WI38 (cell line): Measurements from ENCODE around the gene SKIDA1.

Experiments
- H3K4me3 ChIP-seq: 2 replicates; pipeline ENCODE4 v1.5.1; 2011; ENCODE audit warnings: low read depth, mild to moderate bottlenecking, control low read depth, low read length
- CTCF ChIP-seq: IDR thresholded peaks from 2 replicates; pipeline ENCODE4 v1.5.1; 2012; ENCODE audit warnings: low read depth, mild to moderate bottlenecking, control low read depth, low read length

SKIDA1 gene

GRCh38 chr10:21531164-21531563 lies 5.7 kb upstream of the SKIDA1 start:
- H3K4me3 ChIP-seq: no peak overlapping the region
- TF ChIP-seq CTCF: no peak

GRCh38 chr10:21530641-21531040 lies 5.2 kb upstream of the SKIDA1 start:
- H3K4me3 ChIP-seq: no peak overlapping the region
- no peak for TF ChIP-seq CTCF

DNA sequence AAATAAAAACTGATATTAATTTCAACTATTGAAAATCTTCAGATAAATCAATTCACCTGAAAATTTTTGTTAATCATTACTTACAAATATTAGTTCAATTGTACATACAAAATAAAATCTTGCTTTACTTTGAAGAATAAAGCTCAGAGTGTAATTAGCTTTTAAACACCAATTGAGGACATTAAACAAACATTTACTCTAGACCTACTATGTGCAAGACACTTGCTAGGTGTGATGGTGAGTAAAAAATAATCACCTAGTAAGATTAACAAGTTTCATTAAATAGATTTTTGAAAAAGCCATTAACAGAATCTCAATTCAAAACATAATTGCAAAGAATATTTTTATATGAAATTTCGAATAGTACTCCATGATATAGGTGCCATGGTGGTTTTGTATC lies 4.7 kb upstream of the SKIDA1 start:
- no peak for TF ChIP-seq CTCF
- H3K4me3 ChIP-seq: no peak overlapping the region

DNA sequence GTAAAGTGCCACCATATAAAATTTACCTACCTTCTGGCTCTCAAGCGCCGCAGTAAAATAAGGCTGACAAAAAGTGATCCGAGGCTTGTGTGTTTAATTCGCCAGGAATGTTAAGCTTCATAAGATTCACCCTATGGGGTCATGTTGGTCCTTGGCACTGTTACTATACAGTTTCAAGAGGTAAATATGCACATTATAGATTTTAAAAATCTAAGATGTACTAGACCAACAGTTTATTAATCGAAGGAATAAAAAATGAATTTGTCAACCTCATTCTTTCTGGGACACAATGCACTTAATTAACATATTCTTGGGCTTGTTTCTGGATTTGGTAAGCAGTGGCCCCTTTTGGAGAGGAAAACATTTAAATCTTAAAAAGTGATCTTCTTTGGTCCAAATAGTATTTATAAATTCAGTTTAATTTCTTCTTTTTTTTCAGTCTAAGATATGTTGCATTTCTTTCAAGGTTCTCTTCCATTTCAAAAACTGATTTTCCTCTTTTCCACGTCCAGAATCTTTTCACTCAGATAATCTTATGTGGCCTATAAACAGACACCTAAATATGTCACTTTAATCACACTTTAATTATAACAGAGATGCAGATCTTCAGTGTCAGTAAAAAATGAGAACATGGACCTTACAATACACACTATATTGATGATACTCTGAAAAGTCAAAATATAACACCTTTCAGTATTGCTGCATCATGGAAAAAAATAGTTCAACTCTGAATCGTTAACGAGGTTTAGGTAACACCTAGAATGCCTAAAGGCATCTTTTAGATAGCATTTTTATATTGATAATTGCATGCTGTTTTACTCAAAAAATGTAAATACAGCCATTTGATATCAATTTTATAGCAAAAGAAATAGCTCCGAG lies 3.8 kb upstream of the SKIDA1 start:
- no peak for TF ChIP-seq CTCF
- no peak overlapping the region for H3K4me3 ChIP-seq

DNA sequence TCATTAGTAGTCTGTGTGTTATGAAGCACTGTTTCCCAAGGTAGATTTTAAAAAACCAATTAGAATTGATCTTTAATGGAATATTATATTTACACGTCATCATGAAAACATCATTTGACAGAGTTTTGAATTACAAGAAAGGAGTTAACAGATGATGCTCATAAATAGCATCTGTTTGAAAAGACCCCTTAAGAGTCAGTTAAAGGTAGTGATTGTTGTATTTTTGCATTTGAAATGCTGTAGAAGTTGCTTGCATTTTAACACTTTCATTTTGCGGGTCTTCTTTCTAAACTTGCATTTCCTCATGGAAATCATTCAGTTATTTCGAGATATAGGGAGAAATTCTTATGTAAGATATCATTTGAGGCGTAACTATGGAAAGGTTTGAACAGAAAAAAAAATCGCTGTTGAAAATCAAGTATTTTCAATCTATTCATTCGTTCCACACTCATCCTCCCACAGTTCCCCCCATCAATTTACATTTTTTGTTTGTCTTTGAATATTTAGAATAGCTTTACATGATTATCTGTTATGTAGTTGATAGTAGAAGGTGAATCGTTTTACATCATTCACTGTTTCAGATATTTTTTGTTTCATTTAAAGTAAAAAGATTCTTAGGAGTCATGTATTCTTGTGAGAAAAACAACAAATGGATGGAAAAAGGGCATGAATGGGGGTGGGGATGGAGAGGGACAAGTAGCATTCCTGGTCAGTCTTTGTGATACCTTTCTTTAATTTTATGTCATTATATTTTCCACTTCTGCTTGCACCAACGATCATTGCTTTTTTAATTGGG lies 3.0 kb upstream of the SKIDA1 start:
- H3K4me3 ChIP-seq: peak overlapping the region; percentile 70
- no peak for TF ChIP-seq CTCF

GRCh38 chr10:21527598-21528235 lies 2.2 kb upstream of the SKIDA1 start:
- peak overlapping the region; percentile 70 for H3K4me3 ChIP-seq

More at GRCh38 chr10:21527598-21528235, 2.2 kb upstream of the SKIDA1 start:
- no peak for TF ChIP-seq CTCF
